GM18499 (cell line): ENCODE data around the gene ETV6.

Experiments
- ATAC-seq: cut with Tn5 transposase; IDR thresholded peaks from one replicate; pipeline ENCODE4 v1.9.1; 2021; ENCODE audit warnings: moderate number of reproducible peaks; ENCODE audit not compliant: insufficient read depth, unreplicated experiment

The ETV6 gene

DNA sequence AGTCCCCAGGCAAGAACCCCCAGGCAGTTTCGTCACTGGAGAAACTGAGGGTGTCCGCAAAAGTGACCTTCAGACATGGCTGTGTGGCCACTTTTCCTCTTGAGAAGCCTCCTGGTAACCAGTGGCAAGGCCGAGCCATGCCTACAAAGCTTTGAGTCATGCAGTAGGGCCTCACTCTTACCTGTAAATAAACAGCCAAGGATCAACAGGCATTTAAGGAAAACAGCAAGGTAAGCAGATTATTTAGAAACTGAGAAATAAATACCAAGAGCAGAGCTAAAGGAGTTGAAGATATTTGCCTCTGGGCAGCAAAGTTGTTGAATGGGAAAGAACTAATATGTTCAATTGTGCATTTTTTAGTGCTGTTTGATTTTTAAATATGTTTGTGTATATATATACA is 280.2 kb downstream of the ETV6 start:
- no peak for ATAC-seq

DNA sequence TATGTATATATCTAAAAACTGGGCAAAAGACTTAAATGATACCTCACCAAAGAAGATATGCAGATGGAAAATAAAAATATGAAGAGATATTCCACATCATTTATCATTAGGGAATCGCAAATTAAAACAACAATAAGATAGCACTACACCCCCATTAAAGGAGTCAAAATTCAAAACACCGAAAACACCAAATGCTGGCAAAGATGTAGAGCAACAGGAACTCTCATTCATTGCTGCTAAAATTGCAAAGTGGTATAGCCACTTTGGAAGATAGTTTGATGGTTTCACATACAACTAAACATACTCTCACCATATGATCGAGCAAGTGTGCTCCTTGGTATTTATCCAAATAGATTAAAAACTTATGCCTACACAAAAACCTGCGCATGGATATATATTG is 289.7 kb downstream of the ETV6 start:
- ATAC-seq, result no peak

DNA sequence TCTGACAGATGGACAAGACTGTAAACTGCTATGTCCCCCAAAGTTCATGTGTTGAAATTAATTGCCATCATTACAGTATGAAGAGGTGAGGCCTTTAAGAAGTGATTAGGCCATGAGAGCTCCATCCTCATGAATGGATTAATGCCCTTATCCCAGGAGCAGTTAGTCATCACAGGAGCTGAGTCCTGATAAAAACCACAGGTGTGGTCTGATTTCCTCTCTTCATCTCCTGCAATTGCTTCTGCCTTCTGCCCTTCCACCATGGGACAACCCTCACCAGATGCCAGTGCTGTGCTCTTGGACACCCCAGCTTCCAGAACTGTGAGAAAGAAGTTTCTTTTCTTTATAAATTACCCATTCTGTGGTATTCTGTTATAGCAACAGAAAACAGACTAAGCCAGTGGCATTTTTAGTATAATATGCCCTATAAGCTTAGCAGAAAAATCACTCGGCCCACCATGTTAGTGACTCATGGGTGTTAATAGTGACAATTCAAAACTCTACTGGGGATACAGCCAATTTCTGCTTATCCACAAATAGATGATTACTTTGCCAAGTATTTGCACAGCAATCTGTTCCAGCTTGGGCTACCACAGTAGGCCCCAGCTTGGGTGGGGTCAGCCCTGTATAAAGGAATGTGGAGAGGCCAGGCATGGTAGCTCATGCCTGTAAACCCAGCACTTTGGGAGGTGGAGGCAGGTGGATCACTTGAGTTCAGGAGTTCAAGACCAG is 292.3 kb downstream of the ETV6 start:
- no peak for ATAC-seq

DNA sequence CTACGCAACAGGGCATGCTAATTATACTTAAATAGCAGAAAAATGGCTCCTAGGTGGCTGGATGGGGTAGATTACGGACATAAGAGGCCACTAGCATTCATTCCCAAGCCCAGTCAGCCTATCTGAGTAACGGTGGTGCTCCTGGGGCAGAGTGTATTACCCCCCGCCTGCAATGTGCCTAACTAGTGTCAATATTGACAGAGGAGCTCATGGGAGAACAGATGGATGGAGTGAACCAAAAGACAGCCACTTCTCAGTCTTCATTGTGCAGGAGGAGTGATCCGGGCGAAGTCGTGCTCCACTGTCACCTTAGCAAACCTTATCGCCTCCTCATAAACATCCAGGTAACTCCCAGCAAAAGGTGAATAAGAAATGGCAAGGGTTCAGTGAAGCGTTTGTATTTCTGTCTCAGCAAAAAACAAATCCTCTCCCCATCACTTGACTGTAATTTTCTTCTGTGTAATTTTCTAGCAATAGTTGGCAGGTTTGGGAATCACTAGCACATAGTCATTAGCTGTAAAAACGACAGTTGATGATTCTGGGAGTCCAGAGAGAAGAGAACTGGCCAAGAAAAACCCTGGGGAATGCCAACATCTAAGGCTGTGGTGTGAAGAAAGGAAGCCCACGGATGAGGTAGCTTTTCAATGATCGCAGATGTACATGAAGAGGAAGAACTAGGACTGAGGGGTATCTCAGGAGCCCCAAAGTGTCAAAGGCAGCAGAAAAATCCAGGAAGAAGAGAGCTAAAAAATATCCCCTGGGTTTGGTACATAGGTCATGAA is 294.6 kb downstream of the ETV6 start:
- no peak for ATAC-seq
